Activated B cell treated with CpG ODN at 0.5 μM for 24 hours (primary cell): ENCODE results near the gene MYO7A. TPM values are rescaled to one million over a fixed set of nuclear protein-coding genes. Genes with fewer than 3 reads are reported as not detected.

Experiments used
- ATAC-seq: fragments of 200-7000 bp; cut with Tn5 transposase; one replicate; pipeline ENCODE4 v1.10.0; 2021; ENCODE audit warnings: low read depth, mild to moderate bottlenecking, moderate library complexity
- CTCF ChIA-PET: fragments of 350-600 bp; sonication (Branson Sonifier 250); formaldehyde crosslinking; loops from one replicate; lab custom pipeline; 2021; ENCODE audit warnings: antibody characterized with exemption; lab: Charles Lee
- POLR2A ChIA-PET: fragments of 350-600 bp; sonication (Branson Sonifier 250); formaldehyde crosslinking; loops from one replicate; lab custom pipeline; 2021; ENCODE audit warnings: antibody characterized with exemption; lab: Charles Lee
- DNase-seq: peaks from one replicate; pipeline ENCODE4 v3.0.0; 2022
- H3K27ac Mint-ChIP-seq: one replicate; pipeline ENCODE4 v1.8.0; 2020; ENCODE audit warnings: mixed read lengths
- H3K27me3 Mint-ChIP-seq: one replicate; pipeline ENCODE4 v1.8.0; 2021; ENCODE audit warnings: mixed read lengths
- H3K36me3 Mint-ChIP-seq: one replicate; pipeline ENCODE4 v1.8.0; 2021; ENCODE audit warnings: low read depth, mixed read lengths
- H3K4me1 Mint-ChIP-seq: one replicate; pipeline ENCODE4 v1.8.0; 2021; ENCODE audit warnings: mixed read lengths
- H3K4me3 Mint-ChIP-seq: one replicate; pipeline ENCODE4 v1.8.0; 2020; ENCODE audit warnings: mild to moderate bottlenecking, mixed read lengths
- H3K9me3 Mint-ChIP-seq: one replicate; pipeline ENCODE4 v1.8.0; 2020; ENCODE audit warnings: mixed read lengths
- intact Hi-C: fragments of 100-400 bp; cut with micrococcal nuclease; formaldehyde crosslinking; loops from one replicate; pipeline ENCODE4 v1.15.1; 2024
- total RNA-seq: library from RNA; stranded (reverse); gene quantifications from 2 replicates; pipeline ENCODE4 v1.2.3, GENCODE V29; 2022
- TF ChIP-seq, protein P1 (sequence below): fragments of 200-600 bp; IDR thresholded peaks from one replicate; pipeline ENCODE4 v1.8.0; 2022; ENCODE audit warnings: antibody characterized with exemption, mild to moderate bottlenecking

The MYO7A gene
- total RNA-seq, 1 donor from 2014 or later, result 5.4 TPM

DNA sequence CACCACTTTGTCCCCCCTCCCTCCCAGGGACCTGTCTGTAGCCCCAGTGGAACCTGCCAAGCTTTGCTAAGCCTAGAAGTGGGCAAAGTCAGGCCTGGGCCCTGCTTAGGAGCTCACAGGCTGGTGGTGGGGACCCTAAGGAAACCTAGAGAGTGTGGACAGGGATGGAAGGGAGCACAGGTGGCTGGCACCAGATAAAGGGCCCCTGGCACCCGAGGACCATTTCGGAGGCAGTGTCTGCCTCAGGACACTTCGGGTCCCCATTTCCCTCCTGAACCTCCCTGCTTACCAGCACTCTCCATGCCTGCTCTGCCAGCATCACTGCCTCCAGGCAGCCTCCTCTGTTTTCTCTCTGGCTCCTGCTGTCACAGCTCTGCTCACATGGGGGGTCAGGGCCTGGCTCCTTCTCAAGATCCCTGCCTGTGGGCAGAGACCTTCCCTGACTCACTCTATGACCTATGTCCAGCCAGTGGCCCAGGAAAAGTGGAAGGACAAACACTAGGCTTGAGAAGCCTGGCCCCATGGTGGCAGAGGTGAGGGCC lies 39.0 kb upstream of the MYO7A start:
- H3K27me3 Mint-ChIP-seq, result no peaks in the 10 kb centered on the region
- no peak overlapping the region for H3K4me3 Mint-ChIP-seq
- intact Hi-C loops, result no loop called here
- DNase-seq (no peak), ATAC-seq (no peak)
- no peaks in the 10 kb centered on the region for H3K4me1 Mint-ChIP-seq
- POLR2A ChIA-PET, result no interaction called here
- H3K27ac Mint-ChIP-seq, result no peak overlapping the region
- TF ChIP-seq, protein P1, sequence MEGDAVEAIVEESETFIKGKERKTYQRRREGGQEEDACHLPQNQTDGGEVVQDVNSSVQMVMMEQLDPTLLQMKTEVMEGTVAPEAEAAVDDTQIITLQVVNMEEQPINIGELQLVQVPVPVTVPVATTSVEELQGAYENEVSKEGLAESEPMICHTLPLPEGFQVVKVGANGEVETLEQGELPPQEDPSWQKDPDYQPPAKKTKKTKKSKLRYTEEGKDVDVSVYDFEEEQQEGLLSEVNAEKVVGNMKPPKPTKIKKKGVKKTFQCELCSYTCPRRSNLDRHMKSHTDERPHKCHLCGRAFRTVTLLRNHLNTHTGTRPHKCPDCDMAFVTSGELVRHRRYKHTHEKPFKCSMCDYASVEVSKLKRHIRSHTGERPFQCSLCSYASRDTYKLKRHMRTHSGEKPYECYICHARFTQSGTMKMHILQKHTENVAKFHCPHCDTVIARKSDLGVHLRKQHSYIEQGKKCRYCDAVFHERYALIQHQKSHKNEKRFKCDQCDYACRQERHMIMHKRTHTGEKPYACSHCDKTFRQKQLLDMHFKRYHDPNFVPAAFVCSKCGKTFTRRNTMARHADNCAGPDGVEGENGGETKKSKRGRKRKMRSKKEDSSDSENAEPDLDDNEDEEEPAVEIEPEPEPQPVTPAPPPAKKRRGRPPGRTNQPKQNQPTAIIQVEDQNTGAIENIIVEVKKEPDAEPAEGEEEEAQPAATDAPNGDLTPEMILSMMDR, result no peak
- H3K36me3 Mint-ChIP-seq, result no peaks in the 10 kb centered on the region
- H3K9me3 Mint-ChIP-seq, result no peaks in the 10 kb centered on the region
- CTCF ChIA-PET, result interaction anchor here (5.2 kb wide), 1 partner anchor 169 kb away, joined by 52 read pairs; no protein-coding TSS in a partner anchor

DNA sequence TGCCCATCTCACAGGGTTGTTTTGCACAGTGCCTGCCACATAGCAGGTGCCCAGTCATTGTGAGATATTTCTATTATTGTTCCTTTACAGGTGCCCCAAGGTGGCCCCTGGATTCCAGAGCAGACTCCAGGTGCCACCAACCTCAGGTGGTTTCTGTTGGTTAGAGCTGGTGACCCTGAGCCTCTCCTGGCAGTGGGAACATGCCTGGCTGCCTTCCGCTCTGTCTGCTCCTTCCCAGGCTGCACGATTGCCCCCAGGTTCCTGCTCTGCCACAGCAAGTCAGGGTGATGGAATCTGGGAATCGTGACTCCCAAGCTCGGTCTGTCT lies 38.0 kb upstream of the MYO7A start:
- ATAC-seq (no peak), DNase-seq (no peak)
- Mint-ChIP-seq H3K36me3 (no peaks in the 10 kb centered on the region), H3K27me3 (no peaks in the 10 kb centered on the region), H3K9me3 (no peaks in the 10 kb centered on the region), H3K4me3 (no peak overlapping the region), H3K4me1 (no peaks in the 10 kb centered on the region), H3K27ac (no peak overlapping the region)
- ChIA-PET POLR2A (no interaction called here), CTCF (interaction anchor here (1.0 to 5.2 kb wide), 4 partner anchors 16 to 356 kb away, joined by 3 to 52 read pairs (median 23); no protein-coding TSS in a partner anchor)
- TF ChIP-seq, protein P1, result no peak
- intact Hi-C loops, result no loop called here

- ATAC-seq, result no peak
- no peak overlapping the region for H3K4me3 Mint-ChIP-seq
- TF ChIP-seq, protein P1, result no peak
- H3K4me1 Mint-ChIP-seq, result no peaks in the 10 kb centered on the region
- H3K9me3 Mint-ChIP-seq, result no peaks in the 10 kb centered on the region
- ChIA-PET POLR2A (no interaction called here), CTCF (interaction anchor here (1.0 to 5.2 kb wide), 16 partner anchors 8 to 369 kb away, joined by 3 to 52 read pairs (median 4); no protein-coding TSS in a partner anchor)
- H3K36me3 Mint-ChIP-seq, result no peaks in the 10 kb centered on the region
- no peak overlapping the region for H3K27ac Mint-ChIP-seq
- intact Hi-C loops, result loop anchor here (1.0 kb wide), 5 partner anchors 24 to 356 kb away; partner anchors contain the start of gene CAPN5
- no peaks in the 10 kb centered on the region for H3K27me3 Mint-ChIP-seq
- DNase-seq, result no peak
These were observed 37.5 kb upstream of the MYO7A start for GRCh38 chr11:77090373-77091111.

DNA sequence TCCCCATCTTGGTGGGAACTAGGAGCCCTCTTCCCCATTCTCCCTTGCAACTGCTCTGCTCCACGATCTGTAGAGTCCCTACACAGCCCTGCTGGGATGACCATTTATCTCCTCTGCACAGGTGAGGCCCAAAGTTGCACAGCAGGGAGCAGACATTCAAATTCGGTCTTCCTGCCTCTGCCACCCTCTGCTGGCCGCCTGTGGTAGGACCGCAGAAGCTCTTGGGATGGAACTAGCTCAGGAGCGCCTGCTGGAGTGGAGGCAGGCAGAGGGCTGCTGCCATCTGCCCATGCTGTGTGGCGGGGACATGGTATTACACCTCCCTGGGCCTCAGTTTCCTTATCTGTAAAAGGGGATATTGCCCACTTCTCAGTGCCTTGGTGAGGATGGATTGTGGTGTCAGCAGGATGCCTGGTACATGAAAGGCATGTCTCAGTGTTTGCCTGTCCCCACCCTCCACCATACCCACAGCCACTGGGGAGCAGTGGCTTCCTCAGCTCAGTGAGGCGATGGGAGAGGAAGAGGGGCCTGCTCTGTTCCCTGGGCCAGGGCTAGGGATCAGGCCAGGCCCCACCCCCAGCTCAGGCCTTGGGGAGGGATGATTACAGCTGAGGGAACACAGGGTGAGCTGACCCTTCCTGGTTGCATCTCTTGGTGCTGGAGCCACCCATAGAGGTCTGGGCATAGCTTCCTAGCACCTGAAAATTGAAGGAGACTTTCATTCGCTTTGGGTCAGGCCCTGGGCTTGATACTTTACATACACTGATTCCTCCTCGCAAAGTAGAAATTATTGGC lies 36.7 kb upstream of the MYO7A start:
- DNase-seq (peak; percentile 61), ATAC-seq (peak; percentile 98)
- intact Hi-C loops, result loop anchor here (1.0 kb wide), 5 partner anchors 25 to 357 kb away; partner anchors contain the start of gene CAPN5
- ChIA-PET POLR2A (no interaction called here), CTCF (interaction anchor here (0.6 to 5.2 kb wide), 21 partner anchors 9 to 458 kb away, joined by 3 to 52 read pairs (median 4); no protein-coding TSS in a partner anchor)
- Mint-ChIP-seq H3K4me3 (no peak overlapping the region), H3K36me3 (no peaks in the 10 kb centered on the region), H3K4me1 (no peaks in the 10 kb centered on the region), H3K27me3 (no peaks in the 10 kb centered on the region), H3K9me3 (no peaks in the 10 kb centered on the region), H3K27ac (no peak overlapping the region)
- TF ChIP-seq, protein P1, result peak; percentile 39
